ENCODE measurements around the gene MYO3B. TPM values are rescaled to one million over a fixed set of nuclear protein-coding genes. Genes with fewer than 3 reads are reported as not detected.

MYO3B gene
- polyA plus RNA-seq, 2 of the 4 experiments (the other 2 are of a cell fraction) = 0.01 TPM; not detected in 1

DNA sequence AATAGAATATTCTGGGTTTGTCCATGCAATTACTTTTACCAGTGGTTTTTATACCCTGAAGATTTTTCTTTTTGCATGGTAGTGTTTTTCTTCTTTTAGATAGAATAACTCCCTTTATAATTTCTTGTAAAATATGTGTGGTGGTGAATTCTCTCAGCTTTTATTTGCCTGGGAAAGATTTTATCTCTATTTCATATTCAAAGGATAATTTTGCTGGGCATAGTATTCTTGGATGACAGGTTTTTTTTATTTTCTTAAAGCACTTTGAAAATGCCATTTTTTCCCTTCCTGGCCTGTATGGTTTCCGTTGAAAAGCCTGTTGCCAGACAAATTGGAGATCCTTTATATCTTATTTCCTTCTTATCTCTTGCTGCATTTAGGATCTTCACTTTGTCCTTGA lies 113.5 kb downstream of the MYO3B start:
- Histone ChIP-seq H3K4me2 (no peak overlapping the region), H3K9me3 (peaks cover 5% of the 10 kb centered on the region; the same call in 2 of the 3 replicates), H3K4me1 (no peaks in the 10 kb centered on the region), H3K27ac (no peak overlapping the region), H3K4me3 (no peak overlapping the region)
- ChIA-PET CTCF (interaction anchor here (0.7 kb wide), 1 partner anchor 37 kb away, joined by 3 read pairs; no protein-coding TSS in a partner anchor), POLR2A (no interaction called here)
- no peak for ATAC-seq
- WGBS (ENCODE audit: missing lambda C conversion rate) = 5% methylated on average over 1 of the region's 1 CpG
- no peak for FAIRE-seq
- no peak for DNase-seq (ENCODE audit: low read depth in 1 of 2, low spot score in 1 of 2)
- no peak for TF ChIP-seq MAFK (IDR thresholded peaks at IDR 0.05; ENCODE audit: partially characterized antibody)
- no peak for TF ChIP-seq HEYL (CRISPR knock-in tag; IDR thresholded peaks at IDR 0.05)
- TF ChIP-seq, protein P1, sequence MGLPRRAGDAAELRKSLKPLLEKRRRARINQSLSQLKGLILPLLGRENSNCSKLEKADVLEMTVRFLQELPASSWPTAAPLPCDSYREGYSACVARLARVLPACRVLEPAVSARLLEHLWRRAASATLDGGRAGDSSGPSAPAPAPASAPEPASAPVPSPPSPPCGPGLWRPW (IDR thresholded peaks at IDR 0.05) = no peak
- TF ChIP-seq EHF (CRISPR knock-in tag; IDR thresholded peaks at IDR 0.05) = no peak
- TF ChIP-seq, protein P2, sequence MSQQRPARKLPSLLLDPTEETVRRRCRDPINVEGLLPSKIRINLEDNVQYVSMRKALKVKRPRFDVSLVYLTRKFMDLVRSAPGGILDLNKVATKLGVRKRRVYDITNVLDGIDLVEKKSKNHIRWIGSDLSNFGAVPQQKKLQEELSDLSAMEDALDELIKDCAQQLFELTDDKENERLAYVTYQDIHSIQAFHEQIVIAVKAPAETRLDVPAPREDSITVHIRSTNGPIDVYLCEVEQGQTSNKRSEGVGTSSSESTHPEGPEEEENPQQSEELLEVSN (IDR thresholded peaks at IDR 0.05; ENCODE audit: borderline replicate concordance, low read depth) = no peak
- TF ChIP-seq MYC (IDR thresholded peaks at IDR 0.05; ENCODE audit: borderline replicate concordance, low read length) = no peak
- TF ChIP-seq RCOR1 (IDR thresholded peaks at IDR 0.05; ENCODE audit: low read depth, low read length) = no peak
- no peak for TF ChIP-seq MAZ (IDR thresholded peaks at IDR 0.05; ENCODE audit: borderline replicate concordance, low read depth, low read length)
- TF ChIP-seq, protein P3, sequence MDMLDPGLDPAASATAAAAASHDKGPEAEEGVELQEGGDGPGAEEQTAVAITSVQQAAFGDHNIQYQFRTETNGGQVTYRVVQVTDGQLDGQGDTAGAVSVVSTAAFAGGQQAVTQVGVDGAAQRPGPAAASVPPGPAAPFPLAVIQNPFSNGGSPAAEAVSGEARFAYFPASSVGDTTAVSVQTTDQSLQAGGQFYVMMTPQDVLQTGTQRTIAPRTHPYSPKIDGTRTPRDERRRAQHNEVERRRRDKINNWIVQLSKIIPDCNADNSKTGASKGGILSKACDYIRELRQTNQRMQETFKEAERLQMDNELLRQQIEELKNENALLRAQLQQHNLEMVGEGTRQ (IDR thresholded peaks at IDR 0.05) = no peak
- no peak for TF ChIP-seq PHF8 (IDR thresholded peaks at IDR 0.05; ENCODE audit: borderline replicate concordance, low read depth)
- TF ChIP-seq FOXS1 (CRISPR knock-in tag; IDR thresholded peaks at IDR 0.05) = no peak
- TF ChIP-seq, protein P4, sequence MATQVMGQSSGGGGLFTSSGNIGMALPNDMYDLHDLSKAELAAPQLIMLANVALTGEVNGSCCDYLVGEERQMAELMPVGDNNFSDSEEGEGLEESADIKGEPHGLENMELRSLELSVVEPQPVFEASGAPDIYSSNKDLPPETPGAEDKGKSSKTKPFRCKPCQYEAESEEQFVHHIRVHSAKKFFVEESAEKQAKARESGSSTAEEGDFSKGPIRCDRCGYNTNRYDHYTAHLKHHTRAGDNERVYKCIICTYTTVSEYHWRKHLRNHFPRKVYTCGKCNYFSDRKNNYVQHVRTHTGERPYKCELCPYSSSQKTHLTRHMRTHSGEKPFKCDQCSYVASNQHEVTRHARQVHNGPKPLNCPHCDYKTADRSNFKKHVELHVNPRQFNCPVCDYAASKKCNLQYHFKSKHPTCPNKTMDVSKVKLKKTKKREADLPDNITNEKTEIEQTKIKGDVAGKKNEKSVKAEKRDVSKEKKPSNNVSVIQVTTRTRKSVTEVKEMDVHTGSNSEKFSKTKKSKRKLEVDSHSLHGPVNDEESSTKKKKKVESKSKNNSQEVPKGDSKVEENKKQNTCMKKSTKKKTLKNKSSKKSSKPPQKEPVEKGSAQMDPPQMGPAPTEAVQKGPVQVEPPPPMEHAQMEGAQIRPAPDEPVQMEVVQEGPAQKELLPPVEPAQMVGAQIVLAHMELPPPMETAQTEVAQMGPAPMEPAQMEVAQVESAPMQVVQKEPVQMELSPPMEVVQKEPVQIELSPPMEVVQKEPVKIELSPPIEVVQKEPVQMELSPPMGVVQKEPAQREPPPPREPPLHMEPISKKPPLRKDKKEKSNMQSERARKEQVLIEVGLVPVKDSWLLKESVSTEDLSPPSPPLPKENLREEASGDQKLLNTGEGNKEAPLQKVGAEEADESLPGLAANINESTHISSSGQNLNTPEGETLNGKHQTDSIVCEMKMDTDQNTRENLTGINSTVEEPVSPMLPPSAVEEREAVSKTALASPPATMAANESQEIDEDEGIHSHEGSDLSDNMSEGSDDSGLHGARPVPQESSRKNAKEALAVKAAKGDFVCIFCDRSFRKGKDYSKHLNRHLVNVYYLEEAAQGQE (IDR thresholded peaks at IDR 0.05) = no peak
- TF ChIP-seq SREBF2 (IDR thresholded peaks at IDR 0.05) = no peak
- no peak for TF ChIP-seq JUN (IDR thresholded peaks at IDR 0.05)
- TF ChIP-seq TP53 (CRISPR knock-in tag; IDR thresholded peaks at IDR 0.05) = no peak
- no peak for TF ChIP-seq HOXA7 (CRISPR knock-in tag; IDR thresholded peaks at IDR 0.05)
- TF ChIP-seq CHD2 (IDR thresholded peaks at IDR 0.05; ENCODE audit: low read length, partially characterized antibody) = no peak
- TF ChIP-seq, protein P5, sequence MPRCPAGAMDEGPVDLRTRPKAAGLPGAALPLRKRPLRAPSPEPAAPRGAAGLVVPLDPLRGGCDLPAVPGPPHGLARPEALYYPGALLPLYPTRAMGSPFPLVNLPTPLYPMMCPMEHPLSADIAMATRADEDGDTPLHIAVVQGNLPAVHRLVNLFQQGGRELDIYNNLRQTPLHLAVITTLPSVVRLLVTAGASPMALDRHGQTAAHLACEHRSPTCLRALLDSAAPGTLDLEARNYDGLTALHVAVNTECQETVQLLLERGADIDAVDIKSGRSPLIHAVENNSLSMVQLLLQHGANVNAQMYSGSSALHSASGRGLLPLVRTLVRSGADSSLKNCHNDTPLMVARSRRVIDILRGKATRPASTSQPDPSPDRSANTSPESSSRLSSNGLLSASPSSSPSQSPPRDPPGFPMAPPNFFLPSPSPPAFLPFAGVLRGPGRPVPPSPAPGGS (IDR thresholded peaks at IDR 0.05) = no peak

DNA sequence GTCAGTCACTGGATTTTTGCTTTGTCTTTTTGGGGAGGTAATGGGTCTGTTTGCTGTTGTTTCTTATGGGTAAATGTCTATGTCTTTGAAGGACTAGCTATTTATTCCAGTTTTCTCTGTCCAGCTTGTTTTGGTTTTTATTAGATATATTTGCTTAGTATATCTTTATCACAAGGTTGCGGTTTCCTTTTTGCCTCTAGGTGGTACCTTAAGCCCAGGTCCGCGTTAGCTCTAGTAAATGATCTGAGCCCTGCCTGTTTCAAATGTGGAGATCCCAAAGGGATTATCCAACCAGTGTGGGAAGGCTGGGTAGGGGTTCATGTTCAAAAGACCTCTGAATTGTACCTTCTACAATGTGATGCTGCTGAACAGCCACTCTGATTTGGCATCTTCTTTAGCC lies 114.5 kb downstream of the MYO3B start:
- ChIA-PET POLR2A (interaction anchor here (0.6 kb wide), 1 partner anchor 508 kb away, joined by 4 read pairs; no protein-coding TSS in a partner anchor), CTCF (no interaction called here)
- no peaks in the 10 kb centered on the region for H3K4me1 ChIP-seq
- no peak for FAIRE-seq
- H3K9me3 ChIP-seq = peaks cover 5% of the 10 kb centered on the region; the same call in 2 of the 3 replicates
- WGBS (ENCODE audit: missing lambda C conversion rate) = 12% methylated on average over 3 of the region's 3 CpGs
- no peak overlapping the region for H3K27ac ChIP-seq
- DNase-seq (ENCODE audit: low read depth in 1 of 2, low spot score in 1 of 2) = no peak
- peak in 1 of 2 experiments; percentile 32; a peak in 1 of 6 replicates for ATAC-seq
- no peak overlapping the region for H3K4me3 ChIP-seq
- H3K4me2 ChIP-seq = no peak overlapping the region
- no peak for TF ChIP-seq NR3C1 (IDR thresholded peaks at IDR 0.05)
- TF ChIP-seq ZSCAN20 (CRISPR knock-in tag; IDR thresholded peaks at IDR 0.05) = no peak
- no peak for TF ChIP-seq RAD21 (conservative IDR thresholded peaks at IDR 0.05 in 1 of 2, IDR thresholded peaks at IDR 0.05 in 1 of 2)
- TF ChIP-seq SMC3 (IDR thresholded peaks at IDR 0.05) = no peak
- no peak for TF ChIP-seq EHF (CRISPR knock-in tag; IDR thresholded peaks at IDR 0.05)
- TF ChIP-seq HOXB13 (CRISPR knock-in tag; IDR thresholded peaks at IDR 0.05; ENCODE audit: low read depth) = no peak
- TF ChIP-seq, protein P1 (IDR thresholded peaks at IDR 0.05) = no peak
- no peak for TF ChIP-seq ZNF302 (CRISPR knock-in tag; IDR thresholded peaks at IDR 0.05)
- TF ChIP-seq HEYL (CRISPR knock-in tag; IDR thresholded peaks at IDR 0.05) = no peak
- TF ChIP-seq CHD4 (IDR thresholded peaks at IDR 0.05; ENCODE audit: borderline replicate concordance) = no peak
- TF ChIP-seq POLR2AphosphoS2 (conservative IDR thresholded peaks at IDR 0.05; ENCODE audit: low read length) = no peak
- TF ChIP-seq NFE2L2 (conservative IDR thresholded peaks at IDR 0.05; ENCODE audit: low read length) = no peak
- TF ChIP-seq JUNB (IDR thresholded peaks at IDR 0.05) = no peak
- no peak for TF ChIP-seq RCOR1 (IDR thresholded peaks at IDR 0.05; ENCODE audit: low read depth, low read length)
- TF ChIP-seq, protein P6, sequence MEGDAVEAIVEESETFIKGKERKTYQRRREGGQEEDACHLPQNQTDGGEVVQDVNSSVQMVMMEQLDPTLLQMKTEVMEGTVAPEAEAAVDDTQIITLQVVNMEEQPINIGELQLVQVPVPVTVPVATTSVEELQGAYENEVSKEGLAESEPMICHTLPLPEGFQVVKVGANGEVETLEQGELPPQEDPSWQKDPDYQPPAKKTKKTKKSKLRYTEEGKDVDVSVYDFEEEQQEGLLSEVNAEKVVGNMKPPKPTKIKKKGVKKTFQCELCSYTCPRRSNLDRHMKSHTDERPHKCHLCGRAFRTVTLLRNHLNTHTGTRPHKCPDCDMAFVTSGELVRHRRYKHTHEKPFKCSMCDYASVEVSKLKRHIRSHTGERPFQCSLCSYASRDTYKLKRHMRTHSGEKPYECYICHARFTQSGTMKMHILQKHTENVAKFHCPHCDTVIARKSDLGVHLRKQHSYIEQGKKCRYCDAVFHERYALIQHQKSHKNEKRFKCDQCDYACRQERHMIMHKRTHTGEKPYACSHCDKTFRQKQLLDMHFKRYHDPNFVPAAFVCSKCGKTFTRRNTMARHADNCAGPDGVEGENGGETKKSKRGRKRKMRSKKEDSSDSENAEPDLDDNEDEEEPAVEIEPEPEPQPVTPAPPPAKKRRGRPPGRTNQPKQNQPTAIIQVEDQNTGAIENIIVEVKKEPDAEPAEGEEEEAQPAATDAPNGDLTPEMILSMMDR (IDR thresholded peaks at IDR 0.05) = no peak
